Ascending aorta (tissue), 2 donors: ENCODE measurements around the gene VLDLR. TPM values are rescaled to one million over a fixed set of nuclear protein-coding genes. Genes with fewer than 3 reads are reported as not detected.

ENCODE experiments used
- DNase-seq, 2 donors: peaks; one replicate each; pipeline ENCODE4 v3.0.0-alpha.2; 2019; ENCODE audit warnings: low spot score in 2 of 2
- H3K27ac ChIP-seq, 2 donors: fragments of 200-600 bp; sonication (generic); one replicate each; pipeline ENCODE4 v1.5.1; 2016 to 2017; ENCODE audit warnings: mild to moderate bottlenecking in 1 of 2
- H3K27me3 ChIP-seq: fragments of 200-600 bp; sonication (generic); one replicate; pipeline ENCODE4 v1.5.1; 2017
- H3K36me3 ChIP-seq, 2 donors: fragments of 200-600 bp; sonication (generic); one replicate each; pipeline ENCODE4 v1.5.1; 2016
- H3K4me1 ChIP-seq, 2 donors: fragments of 200-600 bp; sonication (generic); one replicate each; pipeline ENCODE4 v1.5.1; 2016 to 2017; ENCODE audit warnings: mild to moderate bottlenecking in 1 of 2
- H3K4me3 ChIP-seq, 2 donors: fragments of 200-600 bp; sonication (generic); one replicate each; pipeline ENCODE4 v1.5.1; 2016 to 2017; ENCODE audit warnings: mild to moderate bottlenecking in 1 of 2
- H3K9me3 ChIP-seq, 2 donors: fragments of 200-600 bp; sonication (generic); one replicate each; pipeline ENCODE4 v1.5.1; 2016
- CTCF ChIP-seq, 3 experiments: fragments of 200-600 bp in 2 of 3; fragments of 450-650 bp in 1 of 3; sonication (generic) in 2 of 3; IDR thresholded peaks; one replicate each; pipeline ENCODE4 v1.5.1; 2016 to 2019; ENCODE audit warnings: antibody characterized with exemption in 3 of 3, mild to moderate bottlenecking in 1 of 3, moderate library complexity in 1 of 3
- intact Hi-C: fragments of 100-400 bp; cut with DNase I; formaldehyde crosslinking; loops from one replicate; pipeline ENCODE4 v1.15.1; 2023
- total RNA-seq: library from RNA; depleted of rRNA; stranded (reverse); fragments of >200 nt; gene quantifications from one replicate; pipeline ENCODE4 v1.1.0, GENCODE V29; 2016

VLDLR gene
- total RNA-seq, 1 donor from 2014 or later, result 4.9 TPM

DNA sequence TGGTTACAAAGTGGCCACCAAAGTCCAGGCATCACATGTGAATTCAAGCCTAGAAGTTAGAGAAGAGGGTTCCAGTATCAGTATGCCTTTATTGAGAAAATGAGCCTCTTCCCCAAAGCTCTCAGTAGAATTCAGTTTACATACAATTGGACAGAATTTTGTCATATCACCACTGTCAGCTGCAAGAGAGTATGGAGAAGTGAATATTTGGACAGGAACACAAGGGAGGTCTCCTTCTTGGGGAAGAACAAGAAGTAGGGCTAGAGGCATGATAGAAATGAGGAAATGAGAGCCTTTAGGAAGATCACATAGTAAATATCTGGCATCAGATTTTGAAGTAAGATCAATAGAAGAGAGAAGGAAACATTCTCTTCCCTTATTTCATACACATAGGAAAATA is 27.8 kb upstream of the VLDLR start:
- TF ChIP-seq CTCF (IDR thresholded peaks at IDR 0.05), result no peak

DNA sequence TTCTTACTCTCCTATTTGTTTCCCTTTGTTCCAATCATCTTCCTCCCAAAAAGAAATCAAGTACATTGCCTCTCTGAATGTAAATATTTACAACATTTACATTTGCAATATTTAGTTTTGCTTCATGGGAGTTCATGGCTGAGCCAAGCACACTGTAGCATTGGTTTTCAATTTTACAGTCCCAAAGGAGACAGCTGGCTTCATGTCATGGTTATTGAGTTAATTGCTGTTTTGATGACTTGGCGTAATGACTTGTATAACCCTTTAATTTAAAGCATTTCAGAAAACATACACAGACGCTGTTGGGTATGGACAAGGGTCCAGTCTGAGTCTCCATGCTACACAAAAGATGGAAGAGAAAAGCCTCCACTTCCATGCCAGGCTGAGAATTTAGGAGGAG is 25.6 kb upstream of the VLDLR start:
- Histone ChIP-seq H3K36me3 (no peaks in the 10 kb centered on the region), H3K27me3 (no peaks in the 10 kb centered on the region), H3K9me3 (peaks cover 10 to 11% of the 10 kb centered on the region in 2 donors), H3K4me3 (no peak overlapping the region), H3K27ac (no peak overlapping the region), H3K4me1 (no peaks in the 10 kb centered on the region)
- intact Hi-C loops, result no loop called here
- DNase-seq, result no peak
- no peak for TF ChIP-seq CTCF (IDR thresholded peaks at IDR 0.05)

More for the DNA sequence above, 27.8 kb upstream of the VLDLR start:
- no peaks in the 10 kb centered on the region for H3K27me3 ChIP-seq
- DNase-seq, result no peak
- no peaks in the 10 kb centered on the region for H3K36me3 ChIP-seq
- H3K27ac ChIP-seq, result no peak overlapping the region
- H3K4me3 ChIP-seq, result no peak overlapping the region
- no peaks in the 10 kb centered on the region for H3K4me1 ChIP-seq
- intact Hi-C loops, result no loop called here
- H3K9me3 ChIP-seq, result peaks cover 11 to 14% of the 10 kb centered on the region in 2 donors

DNA sequence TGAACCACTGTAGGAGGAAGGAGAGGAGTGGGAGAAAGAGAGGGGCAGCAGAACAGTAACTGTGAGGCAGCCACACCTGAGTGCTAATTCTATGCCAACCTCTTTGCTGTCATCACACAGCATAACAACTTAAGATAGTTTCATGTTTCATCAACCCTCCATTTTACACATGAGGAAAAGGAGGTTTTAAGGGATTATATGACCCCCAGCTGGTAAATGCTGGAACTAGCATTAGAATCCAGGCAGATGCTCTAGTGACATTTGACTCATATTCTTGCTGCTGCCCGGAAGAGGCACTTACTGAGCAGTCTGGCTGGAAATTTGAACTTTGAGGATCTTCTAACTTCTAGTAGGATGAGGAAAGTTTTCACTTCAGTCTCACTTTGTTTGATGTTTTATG is 24.1 kb upstream of the VLDLR start:
- intact Hi-C loops, result no loop called here
- Histone ChIP-seq H3K27ac (no peak overlapping the region), H3K27me3 (no peaks in the 10 kb centered on the region), H3K36me3 (no peaks in the 10 kb centered on the region), H3K4me3 (no peak overlapping the region), H3K9me3 (peaks cover 0 to under 1% of the 10 kb centered on the region in 2 donors), H3K4me1 (no peaks in the 10 kb centered on the region)
- DNase-seq, result no peak
- TF ChIP-seq CTCF (IDR thresholded peaks at IDR 0.05), result no peak

- no peak for DNase-seq
- TF ChIP-seq CTCF (IDR thresholded peaks at IDR 0.05), result no peak
- Histone ChIP-seq H3K4me1 (no peaks in the 10 kb centered on the region), H3K4me3 (no peak overlapping the region), H3K27me3 (no peaks in the 10 kb centered on the region), H3K27ac (no peak overlapping the region), H3K36me3 (no peaks in the 10 kb centered on the region), H3K9me3 (no peaks in the 10 kb centered on the region)
- intact Hi-C loops, result no loop called here
Measured at GRCh38 chr9:2599896-2600295, 21.7 kb upstream of the VLDLR start.

- intact Hi-C loops, result no loop called here
- Histone ChIP-seq H3K27me3 (no peaks in the 10 kb centered on the region), H3K9me3 (no peaks in the 10 kb centered on the region), H3K4me1 (no peaks in the 10 kb centered on the region), H3K4me3 (no peak overlapping the region), H3K36me3 (no peaks in the 10 kb centered on the region), H3K27ac (no peak overlapping the region)
- no peak for TF ChIP-seq CTCF (IDR thresholded peaks at IDR 0.05)
- no peak for DNase-seq
Measured at GRCh38 chr9:2600307-2600706, 21.3 kb upstream of the VLDLR start.

DNA sequence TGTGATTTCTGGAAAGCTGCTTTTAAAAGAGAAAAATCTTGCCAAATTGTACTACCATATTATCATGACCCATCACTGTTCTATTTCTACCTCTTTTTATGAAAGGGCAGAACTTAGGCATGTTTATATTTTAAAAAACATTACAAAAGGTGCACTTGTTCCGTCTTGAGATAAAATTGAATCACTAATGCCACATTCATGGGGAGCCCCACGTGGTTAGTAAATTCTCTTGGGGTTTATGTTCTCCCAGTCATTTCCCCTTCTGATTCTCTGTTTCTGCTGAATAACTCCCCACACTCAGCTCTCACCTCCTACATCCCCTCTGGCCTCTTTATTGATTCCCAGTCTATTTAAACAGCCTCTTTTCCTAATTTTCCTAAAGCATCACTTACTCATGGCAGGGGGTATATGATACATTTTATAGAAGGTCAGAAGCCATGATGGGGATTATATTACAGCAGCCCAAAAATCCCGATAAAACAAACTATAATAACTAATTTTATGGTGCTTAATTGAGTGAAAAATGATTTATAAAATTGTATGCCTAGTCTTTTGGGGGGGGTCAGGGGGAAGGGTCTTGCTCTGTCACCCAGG is 19.7 kb upstream of the VLDLR start:
- intact Hi-C loops, result no loop called here
- H3K36me3 ChIP-seq, result no peaks in the 10 kb centered on the region
- no peak for DNase-seq
- no peaks in the 10 kb centered on the region for H3K4me1 ChIP-seq
- no peak overlapping the region for H3K4me3 ChIP-seq
- H3K27me3 ChIP-seq, result no peaks in the 10 kb centered on the region
- TF ChIP-seq CTCF (IDR thresholded peaks at IDR 0.05), result no peak
- no peak overlapping the region for H3K27ac ChIP-seq
- H3K9me3 ChIP-seq, result no peaks in the 10 kb centered on the region
